Spleen (tissue), 13 donors: ENCODE measurements around the gene PTTG2. TPM values are rescaled to one million over a fixed set of nuclear protein-coding genes. Genes with fewer than 3 reads are reported as not detected.
A peak's percentile ranks its signal among the peaks of the same experiment; 100 is the strongest.

Source experiments
- DNase-seq: peaks from one replicate; pipeline ENCODE4 v3.0.0-alpha.2; 2020
- H3K27ac ChIP-seq, 8 donors: fragments of 200-600 bp; sonication (generic) in 7 of 8; 1 replicate in 4 of 8; 2 replicates in 4 of 8; pipeline versions ENCODE4 v1.5.0 to v1.8.0; 2016 to 2021; ENCODE audit warnings: inconsistent platforms in 4 of 8, mild to moderate bottlenecking in 4 of 8, moderate library complexity in 1 of 8
- H3K27me3 ChIP-seq, 7 donors: fragments of 200-600 bp; sonication (generic) in 6 of 7; replicated peaks in 1 of 7; 1 replicate in 4 of 7; 2 replicates in 3 of 7; pipeline versions ENCODE4 v1.5.0 to v1.8.0; 2016 to 2021; ENCODE audit warnings: inconsistent platforms in 3 of 7, mild to moderate bottlenecking in 1 of 7
- H3K36me3 ChIP-seq, 6 donors: fragments of 200-600 bp; sonication (generic) in 5 of 6; 1 replicate in 4 of 6; 2 replicates in 2 of 6; pipeline versions ENCODE4 v1.5.0 to v1.8.0; 2016 to 2021; ENCODE audit warnings: inconsistent platforms in 2 of 6
- H3K4me1 ChIP-seq, 6 donors: fragments of 200-600 bp; sonication (generic) in 5 of 6; 1 replicate in 3 of 6; 2 replicates in 3 of 6; pipeline versions ENCODE4 v1.5.0 to v1.8.0; 2016 to 2021; ENCODE audit warnings: inconsistent platforms in 3 of 6
- H3K4me3 ChIP-seq, 8 donors: fragments of 200-600 bp; sonication (generic) in 7 of 8; 1 replicate in 4 of 8; 2 replicates in 4 of 8; pipeline versions ENCODE4 v1.5.0 to v1.8.0; 2016 to 2021; ENCODE audit warnings: inconsistent platforms in 4 of 8, mild to moderate bottlenecking in 4 of 8, moderate library complexity in 2 of 8
- H3K9me3 ChIP-seq, 8 donors: fragments of 200-600 bp; sonication (generic) in 7 of 8; 1 replicate in 4 of 8; 2 replicates in 4 of 8; pipeline versions ENCODE4 v1.5.0 to v1.8.0; 2016 to 2021; ENCODE audit warnings: inconsistent platforms in 4 of 8
- POLR2A ChIP-seq, 3 donors: fragments of 450-650 bp; IDR thresholded peaks; one replicate each; pipeline ENCODE4 v1.5.1; 2017; ENCODE audit warnings: antibody characterized with exemption in 3 of 3, mild to moderate bottlenecking in 1 of 3
- POLR2AphosphoS5 ChIP-seq, 3 donors: sonication (generic); formaldehyde crosslinking; IDR thresholded peaks; one replicate each; pipeline ENCODE4 v1.5.1; 2017; ENCODE audit warnings: antibody characterized with exemption in 3 of 3
- WGBS, 5 donors: extraction: QIAGEN DNeasy Blood & Tissue Kit in 3 of 5; methylation state at CpG; one replicate each; pipeline versions ENCODE4 v1.1.5 to v1.1.7; 2013 to 2018; 5-methylcytosine and 5-hydroxymethylcytosine counted together
- intact Hi-C: fragments of 100-400 bp; cut with DNase I; formaldehyde crosslinking; loops from one replicate; pipeline ENCODE4 v1.15.0; 2023; ENCODE audit warnings: low total_unique reads
- long read RNA-seq, 2 donors: transcript quantifications; one replicate each; lab custom pipeline, GENCODE V29; 2026
- polyA plus RNA-seq, 3 donors: library from polyadenylated mRNA; stranded (reverse); fragments of 200-250 nt; gene quantifications; one replicate each; pipeline ENCODE4 v1.2.1, GENCODE V29; 2013
- total RNA-seq, 7 donors: library from RNA; depleted of rRNA in 3 of 7; stranded (reverse); fragments of >200 nt in 3 of 7; fragmentation: NEBNext Ultra II Directional in 4 of 7; extraction: Animal tissue kit (Norgen Biotek cat#: 25700) in 4 of 7; gene quantifications; one replicate each; pipeline versions ENCODE4 v1.1.0 to v1.2.1, GENCODE V29; 2016 to 2021
- TF ChIP-seq, protein P1 (sequence below), 11 experiments: fragments of 200-600 bp in 7 of 11; fragments of 450-650 bp in 4 of 11; sonication (generic) in 4 of 11; IDR thresholded peaks in 8 of 11; conservative IDR thresholded peaks in 3 of 11; 1 replicate in 7 of 11; 2 replicates in 4 of 11; pipeline versions ENCODE4 v1.4.0 to v1.8.0; 2016 to 2021; ENCODE audit warnings: antibody characterized with exemption in 11 of 11, inconsistent platforms in 4 of 11, mild to moderate bottlenecking in 1 of 11
- donor health status: healthy with polysubstance abuse.
- donor health status: DM: no; HTN: no; CAD: no; lungs with moderate emphysema.
- donor health status: DM: no; HTN: no; CAD: no.
- donor health status: Bipolar disorder and iron deficiency.
- donor health status: healthy.
- donor health status: DM: no; HTN: no; CAD: no.
- donor health status: DM: yes; HTN: yes; CAD: no.

The PTTG2 gene
- total RNA-seq (1 to 10 TPM; 2.3 to 7.5 (median 4.5) TPM), polyA plus RNA-seq (1 to 10 TPM in 1 of 3 donors, under 1 TPM in 2; 0.53 to 1.2 (median 0.83) TPM)
- long read RNA-seq, donor 1 = 0 reads
- long read RNA-seq, donor 2, partial matches to known transcripts = 0 of 1 reads
- long read RNA-seq, donor 2, other reads (novel, unspliced or antisense) = 0 of 1 reads

DNA sequence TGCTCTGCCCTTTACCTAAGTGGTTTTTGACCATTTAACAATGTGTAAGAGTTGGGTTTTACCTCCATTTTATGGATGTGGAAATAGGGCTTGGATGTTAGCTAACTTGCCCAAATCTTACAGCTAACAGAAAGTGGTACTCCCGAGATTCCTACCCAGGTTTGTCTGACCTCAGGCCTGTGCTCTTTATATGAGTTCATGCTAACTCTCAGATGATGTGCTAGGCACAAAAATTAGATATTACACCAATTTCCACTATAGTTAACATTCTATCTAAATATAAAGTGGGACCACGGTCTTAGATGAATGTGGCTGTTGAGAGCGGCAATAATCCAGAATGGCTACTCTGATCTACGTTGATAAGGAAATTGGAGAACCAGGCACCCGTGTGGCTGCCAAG lies at the start of gene PTTG2:
Gene PTTG2, plus strand, starts transcription at position 301 of the 400 bp plus-strand sequence. Its CDS starts 37 bp downstream, at position 338.
- TF ChIP-seq POLR2A (IDR thresholded peaks at IDR 0.05) = no peak
- TF ChIP-seq, protein P1, sequence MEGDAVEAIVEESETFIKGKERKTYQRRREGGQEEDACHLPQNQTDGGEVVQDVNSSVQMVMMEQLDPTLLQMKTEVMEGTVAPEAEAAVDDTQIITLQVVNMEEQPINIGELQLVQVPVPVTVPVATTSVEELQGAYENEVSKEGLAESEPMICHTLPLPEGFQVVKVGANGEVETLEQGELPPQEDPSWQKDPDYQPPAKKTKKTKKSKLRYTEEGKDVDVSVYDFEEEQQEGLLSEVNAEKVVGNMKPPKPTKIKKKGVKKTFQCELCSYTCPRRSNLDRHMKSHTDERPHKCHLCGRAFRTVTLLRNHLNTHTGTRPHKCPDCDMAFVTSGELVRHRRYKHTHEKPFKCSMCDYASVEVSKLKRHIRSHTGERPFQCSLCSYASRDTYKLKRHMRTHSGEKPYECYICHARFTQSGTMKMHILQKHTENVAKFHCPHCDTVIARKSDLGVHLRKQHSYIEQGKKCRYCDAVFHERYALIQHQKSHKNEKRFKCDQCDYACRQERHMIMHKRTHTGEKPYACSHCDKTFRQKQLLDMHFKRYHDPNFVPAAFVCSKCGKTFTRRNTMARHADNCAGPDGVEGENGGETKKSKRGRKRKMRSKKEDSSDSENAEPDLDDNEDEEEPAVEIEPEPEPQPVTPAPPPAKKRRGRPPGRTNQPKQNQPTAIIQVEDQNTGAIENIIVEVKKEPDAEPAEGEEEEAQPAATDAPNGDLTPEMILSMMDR (IDR thresholded peaks at IDR 0.05 in 8 of 11, conservative IDR thresholded peaks at IDR 0.05 in 3 of 11) = no peak
- no peak for TF ChIP-seq POLR2AphosphoS5 (IDR thresholded peaks at IDR 0.05)
- Histone ChIP-seq H3K27me3 (no peaks in the 10 kb centered on the region), H3K4me3 (no peak within 1 kb of the TSS), H3K4me1 (peaks cover 0 to 20% (median 11%) of the 10 kb centered on the region in 6 donors), H3K9me3 (no peaks in the 10 kb centered on the region), H3K36me3 (peaks cover 0 to 7% (median 0%) of the 10 kb centered on the region in 6 donors), H3K27ac (peak within 1 kb of the TSS in 4 of 8 donors; percentile 6 to 29 (median 18))
- 89 to 98% (median 95%) methylated on average over 5 of the region's 5 CpGs for WGBS, 5 donors
- DNase-seq = no peak
- intact Hi-C loops = no loop called here

- Histone ChIP-seq H3K9me3 (no peaks in the 10 kb centered on the region), H3K27me3 (no peaks in the 10 kb centered on the region), H3K4me1 (peaks cover 0 to 16% (median 0%) of the 10 kb centered on the region in 6 donors), H3K4me3 (no peak overlapping the region), H3K36me3 (peaks cover 0 to 26% (median 0%) of the 10 kb centered on the region in 6 donors), H3K27ac (no peak overlapping the region)
- WGBS, 5 donors = 91 to 98% (median 95%) methylated on average over 3 of the region's 3 CpGs
- intact Hi-C loops = no loop called here
- no peak for DNase-seq
- TF ChIP-seq POLR2AphosphoS5 (IDR thresholded peaks at IDR 0.05) = no peak
- no peak for TF ChIP-seq POLR2A (IDR thresholded peaks at IDR 0.05)
- TF ChIP-seq, protein P1 (IDR thresholded peaks at IDR 0.05 in 8 of 11, conservative IDR thresholded peaks at IDR 0.05 in 3 of 11) = no peak
Observed at GRCh38 chr4:37914539-37914938, 45.7 kb upstream of the PTTG2 start.

DNA sequence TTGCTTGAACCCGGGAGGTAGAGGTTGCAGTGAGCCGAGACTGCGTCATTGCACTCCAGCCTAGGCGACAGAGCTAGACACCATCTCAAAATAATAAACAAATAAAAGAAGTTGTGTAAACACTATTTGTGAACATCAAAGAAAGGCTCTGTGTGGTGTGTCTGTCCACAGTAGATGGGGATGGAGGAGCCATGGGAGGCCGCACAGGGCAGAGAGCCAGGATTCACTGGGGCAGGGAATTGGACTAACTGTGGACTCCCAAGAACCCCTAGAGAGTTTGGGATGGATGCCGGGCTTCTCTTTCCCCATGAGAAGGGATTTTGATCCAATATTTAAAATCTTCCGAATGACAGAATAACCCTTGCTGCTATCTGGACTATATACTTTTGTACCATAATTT lies 42.8 kb upstream of the PTTG2 start:
- Histone ChIP-seq H3K4me3 (no peak overlapping the region), H3K27ac (no peak overlapping the region), H3K9me3 (no peaks in the 10 kb centered on the region), H3K4me1 (peaks cover 0 to 27% (median 0%) of the 10 kb centered on the region in 6 donors), H3K27me3 (no peaks in the 10 kb centered on the region), H3K36me3 (peaks cover 0 to 28% (median 0%) of the 10 kb centered on the region in 6 donors)
- 95 to 99% (median 98%) methylated on average over 7 of the region's 7 CpGs for WGBS, 5 donors
- DNase-seq = no peak
- intact Hi-C loops = no loop called here
- TF ChIP-seq POLR2A (IDR thresholded peaks at IDR 0.05) (no peak), POLR2AphosphoS5 (IDR thresholded peaks at IDR 0.05) (no peak)
- TF ChIP-seq, protein P1 (IDR thresholded peaks at IDR 0.05 in 8 of 11, conservative IDR thresholded peaks at IDR 0.05 in 3 of 11) = no peak

DNA sequence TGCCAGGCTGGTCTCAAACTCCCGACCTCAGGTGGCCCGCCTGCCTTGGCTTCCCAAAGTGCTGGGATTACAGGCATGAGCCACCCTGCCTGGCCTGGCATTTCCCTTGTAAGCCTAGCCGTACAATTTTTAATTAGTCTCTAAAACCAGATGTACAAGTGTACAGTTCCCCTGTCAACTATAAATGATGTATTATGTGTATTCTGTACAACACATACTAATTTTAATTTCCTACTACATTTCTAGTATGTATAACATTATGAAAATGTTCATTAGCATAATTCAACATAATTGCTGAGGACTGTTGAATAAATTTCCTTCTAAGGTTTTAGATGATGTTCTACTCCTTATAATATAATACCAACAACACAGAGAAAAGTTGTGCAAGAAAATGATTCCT lies 41.5 kb upstream of the PTTG2 start:
- TF ChIP-seq POLR2AphosphoS5 (IDR thresholded peaks at IDR 0.05) = no peak
- no peak for TF ChIP-seq POLR2A (IDR thresholded peaks at IDR 0.05)
- TF ChIP-seq, protein P1 (IDR thresholded peaks at IDR 0.05 in 8 of 11, conservative IDR thresholded peaks at IDR 0.05 in 3 of 11) = no peak
- 83 to 92% (median 89%) methylated on average over 3 of the region's 3 CpGs for WGBS, 5 donors
- peaks cover 0 to 7% (median 0%) of the 10 kb centered on the region in 8 donors for H3K9me3 ChIP-seq

More for the DNA sequence above, 41.5 kb upstream of the PTTG2 start:
- Histone ChIP-seq H3K27ac (no peak overlapping the region), H3K4me3 (no peak overlapping the region), H3K27me3 (no peaks in the 10 kb centered on the region), H3K36me3 (peaks cover 0 to 41% (median 0%) of the 10 kb centered on the region in 6 donors), H3K4me1 (peaks cover 0 to 27% (median 0%) of the 10 kb centered on the region in 6 donors)
- no peak for DNase-seq
- intact Hi-C loops = no loop called here
